ENCODE measurements around the gene AXIN2.
"Not testable (repeated sequence)": the region's sequence is repeated elsewhere in the genome, so short reads cannot be mapped to it uniquely, and the experiment has no call there.

Gene AXIN2

GRCh38 chr17:65536573-65537342 is 24.7 kb downstream of the AXIN2 start:
- DNase-seq, result no peak

DNA sequence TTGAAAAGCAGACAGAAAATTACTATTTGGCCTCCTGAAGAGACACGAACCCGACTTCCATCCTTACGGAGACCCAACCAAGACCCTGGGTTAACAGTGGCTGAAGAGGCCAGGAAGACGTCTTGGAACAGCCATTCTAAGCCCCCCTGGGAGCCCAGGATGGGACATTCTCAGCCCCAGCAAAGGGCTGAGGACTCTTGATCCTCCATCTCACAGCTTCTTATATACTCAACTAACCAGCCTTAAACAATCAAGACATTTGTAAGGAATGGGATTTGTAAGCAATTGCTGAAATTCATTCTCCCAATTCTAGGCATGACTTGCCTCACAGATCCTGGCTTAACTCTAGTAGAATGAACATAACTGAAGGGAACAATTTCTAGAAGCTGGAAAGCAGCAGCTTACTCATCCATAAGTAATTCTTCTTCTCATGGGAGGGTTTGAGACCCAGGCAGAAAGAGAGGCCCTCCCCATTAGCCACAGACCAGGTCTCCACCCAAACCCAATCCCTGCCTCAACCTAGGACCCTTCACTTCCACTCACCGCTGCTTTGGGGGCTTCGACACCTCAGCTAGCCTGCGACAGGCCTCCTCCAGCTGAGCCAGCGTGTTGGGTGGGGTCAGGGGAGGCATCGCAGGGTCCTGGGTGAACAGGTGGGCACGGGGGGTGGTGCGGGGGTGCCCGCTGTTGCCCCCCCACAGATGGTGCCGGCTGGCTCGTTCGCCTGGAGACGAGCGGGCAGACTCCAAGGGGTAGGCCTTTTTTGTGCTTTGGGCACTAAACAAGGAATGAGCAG is 25.5 kb downstream of the AXIN2 start:
- DNase-seq, result no peak

DNA sequence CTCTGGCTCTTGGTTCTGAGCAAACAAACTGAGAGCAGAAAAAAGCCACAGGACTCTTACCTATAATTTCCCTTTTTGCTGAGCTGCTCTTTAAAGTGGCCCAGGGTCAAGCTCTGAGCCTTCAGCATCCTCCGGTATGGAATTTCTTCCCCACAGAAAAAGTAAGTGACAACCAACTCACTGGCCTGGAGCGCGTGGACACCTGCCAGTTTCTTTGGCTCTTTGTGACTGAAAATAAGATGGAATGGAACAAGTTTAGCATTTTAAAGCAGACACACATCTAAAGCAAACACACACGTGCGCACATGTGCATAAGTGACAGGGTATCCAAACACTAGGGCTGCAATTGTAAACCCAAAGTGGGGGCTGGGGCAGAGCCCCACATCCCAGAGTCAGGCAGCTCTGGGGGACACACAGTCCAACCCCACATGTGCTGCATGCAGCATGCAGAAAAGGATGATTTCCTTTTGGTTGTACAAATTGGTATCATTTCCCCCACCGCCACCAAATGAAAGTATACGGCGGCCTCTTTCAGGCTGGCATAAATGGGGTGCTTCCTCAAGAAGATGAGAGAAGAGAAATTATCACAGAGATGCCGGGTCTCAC is 27.5 kb downstream of the AXIN2 start:
- DNase-seq, result no peak

DNA sequence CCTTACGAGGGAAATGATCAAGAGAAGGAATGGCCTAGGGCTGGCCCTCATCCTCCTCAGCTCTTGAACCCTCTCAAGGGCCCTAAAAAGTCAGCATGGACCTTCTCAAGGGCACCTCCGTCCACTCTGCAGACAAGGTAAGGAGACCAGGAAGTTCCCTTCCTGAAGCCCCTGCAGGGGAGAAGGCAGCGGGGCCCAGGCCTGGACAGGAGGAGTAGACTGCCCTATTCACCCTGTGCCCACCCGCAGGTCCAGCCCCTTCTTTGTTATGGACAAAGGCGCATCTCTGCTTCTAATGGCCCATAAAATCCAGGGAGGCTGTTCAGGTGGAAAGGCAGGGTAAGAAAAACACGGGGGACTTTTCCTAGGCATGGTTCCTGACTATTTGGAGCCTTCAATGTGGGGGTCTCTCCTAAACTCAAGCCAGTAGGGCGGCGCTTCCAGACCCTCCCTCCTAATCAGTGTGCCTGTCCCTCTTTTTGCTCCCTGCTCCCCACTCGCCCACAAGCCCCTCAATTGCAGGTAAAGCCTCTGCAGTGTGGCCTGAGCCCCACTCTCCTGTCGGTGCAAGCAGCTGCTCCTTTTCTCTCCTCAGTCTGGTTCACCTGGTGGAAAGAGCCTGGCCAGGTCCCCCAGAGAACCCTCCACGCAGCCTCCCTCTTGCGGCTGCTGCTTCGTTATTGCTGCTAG is 28.2 kb downstream of the AXIN2 start:
- no peak for DNase-seq

DNA sequence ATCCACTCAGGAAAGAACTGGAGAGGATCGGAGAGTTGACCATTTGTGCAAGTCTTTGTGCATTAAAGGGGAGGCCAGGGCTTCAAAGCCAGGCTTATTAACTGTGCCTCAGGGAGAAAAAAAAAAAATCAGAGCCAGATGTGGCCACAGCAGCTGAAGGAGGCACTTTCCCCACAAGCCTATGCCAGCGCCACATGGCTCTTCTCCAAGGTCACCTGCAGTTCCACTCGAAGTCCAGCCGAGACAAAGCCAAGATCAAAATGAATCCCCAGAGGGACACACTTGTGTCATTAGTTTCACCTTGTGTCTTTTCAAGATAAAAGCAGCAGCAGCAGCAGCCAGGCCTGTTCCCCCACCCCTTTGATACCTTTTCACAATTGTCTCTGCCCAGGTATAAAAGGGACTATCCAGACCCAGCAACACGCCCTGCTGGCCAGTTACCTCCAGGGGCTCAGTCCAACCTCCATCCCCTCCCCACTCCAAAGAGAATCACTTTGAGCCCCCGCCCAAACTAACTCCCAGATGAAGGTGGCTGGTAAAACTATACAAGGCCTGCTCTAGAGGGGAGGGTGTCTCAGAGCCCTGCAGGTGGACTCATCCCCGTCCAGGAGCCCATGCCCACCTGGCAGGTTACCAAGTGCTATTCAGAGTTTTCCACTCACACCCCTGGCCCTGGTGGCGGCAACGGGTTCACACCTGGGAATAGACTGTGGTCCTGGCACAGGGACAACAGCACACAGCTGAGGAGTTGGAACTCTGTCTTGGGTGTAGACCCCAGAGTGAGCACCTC is 29.2 kb downstream of the AXIN2 start:
- DNase-seq, result no peak

DNA sequence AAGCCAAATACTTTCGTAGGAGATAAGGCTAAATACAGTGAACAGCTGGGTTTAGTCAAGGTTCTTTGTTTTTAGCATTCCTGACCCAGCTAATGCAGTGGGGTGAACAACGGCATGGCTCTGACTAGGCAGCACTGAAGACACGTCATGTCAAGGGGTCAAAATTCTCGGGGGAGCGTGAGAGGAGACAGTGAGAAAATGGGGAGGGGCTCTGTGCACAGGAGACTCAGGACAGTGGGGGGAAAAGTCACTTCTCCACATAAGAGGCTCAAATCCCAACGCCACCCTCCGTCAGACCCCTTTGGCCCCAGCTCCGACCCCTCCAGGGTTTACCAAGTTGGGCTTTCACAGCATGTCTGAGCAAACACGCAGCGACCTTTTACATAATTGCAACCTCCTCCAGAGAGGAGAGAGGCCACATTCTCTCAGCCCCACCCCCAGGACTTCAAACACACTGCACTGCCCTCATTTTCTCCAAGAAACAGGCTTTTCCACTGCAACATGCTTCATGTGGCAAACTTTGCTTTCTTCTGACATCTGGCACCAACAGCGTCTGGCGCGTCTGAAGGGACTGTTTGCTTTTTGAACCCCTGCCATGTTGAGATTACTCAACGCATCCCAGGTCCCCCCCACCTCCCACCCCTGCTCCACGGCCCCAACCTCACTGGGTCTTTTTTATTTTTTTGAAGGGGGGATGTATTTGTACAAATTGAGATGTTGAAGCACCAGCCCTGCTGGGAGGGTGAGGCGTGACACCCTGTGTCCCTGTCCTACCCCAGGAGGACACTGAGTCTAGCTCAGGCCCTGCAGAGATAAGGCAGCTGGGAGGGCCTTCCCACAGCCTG is 30.0 kb downstream of the AXIN2 start:
- no peak for DNase-seq

- no peak for DNase-seq
Measured at GRCh38 chr17:65530523-65531255, 30.8 kb downstream of the AXIN2 start.

DNA sequence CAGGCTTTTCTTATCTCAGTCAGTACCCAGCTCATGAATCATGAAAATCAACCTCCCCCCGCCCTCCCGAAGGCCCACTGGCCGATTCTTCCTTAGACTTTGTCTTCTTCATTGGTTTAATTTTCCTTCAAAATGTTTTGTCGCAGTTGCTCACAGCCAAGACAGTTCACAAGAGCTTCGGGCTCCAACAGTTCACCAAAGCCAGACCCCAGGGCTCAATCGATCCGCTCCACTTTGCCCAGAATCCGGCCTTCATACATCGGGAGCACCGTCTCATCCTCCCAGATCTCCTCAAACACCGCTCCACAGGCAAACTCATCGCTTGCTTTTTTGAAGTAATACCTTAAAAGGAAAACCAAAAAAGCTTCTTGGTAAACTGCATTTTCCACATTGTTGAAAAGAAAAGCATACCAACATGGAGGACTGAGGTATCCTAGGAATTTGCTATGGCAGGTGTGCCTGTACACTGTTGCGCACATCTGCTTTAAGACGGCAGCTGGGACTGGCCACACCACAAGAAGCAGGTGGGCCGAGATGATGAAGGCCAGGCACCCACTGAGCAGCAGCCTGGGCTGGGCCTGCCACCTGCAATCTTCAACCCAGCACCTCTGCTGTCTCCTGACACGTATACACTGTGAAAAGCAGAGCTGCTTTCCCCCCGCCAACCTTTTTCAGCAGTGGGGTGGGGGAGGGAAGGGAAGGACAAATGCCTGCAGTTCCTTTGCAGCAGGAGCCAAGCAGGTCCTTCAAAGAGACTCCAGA is 31.5 kb downstream of the AXIN2 start:
- no peak for DNase-seq

- DNase-seq, result no peak
Measured at GRCh38 chr17:65529040-65529633, 32.3 kb downstream of the AXIN2 start.

DNA sequence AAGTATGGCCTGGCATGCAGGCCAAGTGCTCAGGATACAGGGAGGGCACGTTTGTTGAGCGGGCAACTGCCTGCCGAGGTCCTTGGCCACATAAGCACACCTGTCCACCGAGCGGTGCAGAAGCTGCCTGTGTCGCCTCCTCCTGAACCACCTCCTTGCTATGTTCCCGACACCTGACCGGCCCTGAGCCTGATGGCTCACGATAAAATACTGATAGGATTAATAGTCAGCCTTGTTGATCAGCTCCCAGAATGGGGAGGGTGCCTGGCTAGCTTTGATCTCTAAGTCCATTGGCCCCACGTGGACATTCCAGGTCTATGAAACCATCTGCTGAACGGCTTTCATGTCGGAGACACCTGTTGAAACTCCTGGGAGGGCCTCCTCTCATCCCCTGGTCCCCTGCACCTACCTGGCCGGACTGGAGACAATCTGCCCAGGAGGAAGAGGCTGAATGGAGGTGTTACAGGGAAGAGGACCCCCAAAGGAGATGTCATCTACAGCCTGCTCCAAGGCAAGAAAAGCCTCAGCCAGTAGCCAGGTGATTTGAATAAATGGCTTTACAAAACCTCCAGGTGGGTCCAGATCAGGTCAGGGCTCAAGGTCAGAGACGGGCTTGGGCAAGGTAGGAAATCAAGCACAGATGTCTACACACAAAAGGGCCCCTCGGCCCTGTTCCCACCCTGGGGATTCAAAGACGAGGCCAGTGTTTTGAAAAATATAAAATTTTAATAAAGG is 33.4 kb downstream of the AXIN2 start:
- DNase-seq, result no peak

GRCh38 chr17:65527381-65527780 is 34.1 kb downstream of the AXIN2 start:
- no peak for DNase-seq

GRCh38 chr17:65526854-65527253 is 34.6 kb downstream of the AXIN2 start:
- DNase-seq, result not testable (repeated sequence)

GRCh38 chr17:65523853-65524664 is 37.4 kb downstream of the AXIN2 start:
- DNase-seq, result no peak

GRCh38 chr17:65523411-65523810 is 38.0 kb downstream of the AXIN2 start:
- DNase-seq, result no peak

- DNase-seq, result no peak
Measured at GRCh38 chr17:65522751-65523404, 38.6 kb downstream of the AXIN2 start.

DNA sequence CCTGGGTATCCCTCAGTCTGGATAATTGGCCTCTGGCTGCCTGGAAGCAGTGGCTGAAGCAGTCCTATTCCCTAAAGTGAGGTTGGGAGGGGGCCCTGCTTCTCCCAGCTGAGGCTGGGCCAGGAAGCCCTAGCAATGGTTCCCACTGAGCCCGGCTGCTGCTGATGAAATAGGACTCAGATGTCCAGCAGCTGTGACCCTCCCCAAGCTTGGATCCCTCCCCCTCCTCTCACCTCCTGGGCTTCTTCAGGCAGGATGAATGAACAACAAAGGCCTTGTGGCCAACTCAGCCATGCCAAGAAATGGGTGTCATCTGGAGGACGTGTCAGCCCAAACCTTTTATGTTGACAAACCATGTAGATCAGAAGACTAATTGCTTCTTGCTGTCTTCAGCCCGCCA is 42.0 kb downstream of the AXIN2 start:
- DNase-seq, result no peak

- no peak for DNase-seq
Measured at GRCh38 chr17:65518256-65518655, 43.2 kb downstream of the AXIN2 start.

All from GF-D8 (cell line).